HG02759 (cell line): ENCODE data around the gene PFKL.
"Not testable (repeated sequence)": the region's sequence is repeated elsewhere in the genome, so short reads cannot be mapped to it uniquely, and the experiment has no call there.

Experiments
- ATAC-seq: cut with Tn5 transposase; IDR thresholded peaks from one replicate; pipeline ENCODE4 v1.9.1; 2021; ENCODE audit warnings: mild to moderate bottlenecking, moderate library complexity; ENCODE audit not compliant: unreplicated experiment

PFKL gene

GRCh38 chr21:44354775-44355771 lies 55.2 kb downstream of the PFKL start:
- ATAC-seq, result no peak

GRCh38 chr21:44356160-44356559 lies 56.3 kb downstream of the PFKL start:
- no peak for ATAC-seq

GRCh38 chr21:44356636-44357035 lies 56.8 kb downstream of the PFKL start:
- ATAC-seq, result no peak

GRCh38 chr21:44357064-44357837 lies 57.4 kb downstream of the PFKL start:
- ATAC-seq, result no peak

GRCh38 chr21:44359396-44359795 lies 59.5 kb downstream of the PFKL start:
- no peak for ATAC-seq

- no peak for ATAC-seq
Measured at GRCh38 chr21:44360159-44360558, 60.3 kb downstream of the PFKL start.

- not testable (repeated sequence) for ATAC-seq
Measured at GRCh38 chr21:44361903-44362302, 62.0 kb downstream of the PFKL start.

GRCh38 chr21:44363278-44363677 lies 63.4 kb downstream of the PFKL start:
- ATAC-seq, result no peak

GRCh38 chr21:44364151-44365053 lies 64.5 kb downstream of the PFKL start:
- ATAC-seq, result no peak

- no peak for ATAC-seq
Measured at GRCh38 chr21:44365251-44365966, 65.6 kb downstream of the PFKL start.

GRCh38 chr21:44365967-44366585 lies 66.2 kb downstream of the PFKL start:
- ATAC-seq, result no peak

- ATAC-seq, result no peak
Measured at GRCh38 chr21:44366586-44367211, 66.8 kb downstream of the PFKL start.

- no peak for ATAC-seq
Measured at GRCh38 chr21:44368711-44369446, 69.0 kb downstream of the PFKL start.

GRCh38 chr21:44370027-44370735 lies 70.3 kb downstream of the PFKL start:
- no peak for ATAC-seq

GRCh38 chr21:44370786-44371410 lies 71.0 kb downstream of the PFKL start:
- no peak for ATAC-seq

- ATAC-seq, result no peak
Measured at GRCh38 chr21:44371596-44371995, 71.7 kb downstream of the PFKL start.

GRCh38 chr21:44372616-44373015 lies 72.8 kb downstream of the PFKL start:
- ATAC-seq, result no peak
